Measurements from ENCODE around the gene SAP30L.

The SAP30L gene

GRCh38 chr5:154419236-154419635 lies 26.6 kb upstream of the SAP30L start:
- DNase-seq: no peak

- DNase-seq: peak in 1 of 56 donors; percentile 12
Observed at GRCh38 chr5:154421868-154422267, 23.9 kb upstream of the SAP30L start.

DNA sequence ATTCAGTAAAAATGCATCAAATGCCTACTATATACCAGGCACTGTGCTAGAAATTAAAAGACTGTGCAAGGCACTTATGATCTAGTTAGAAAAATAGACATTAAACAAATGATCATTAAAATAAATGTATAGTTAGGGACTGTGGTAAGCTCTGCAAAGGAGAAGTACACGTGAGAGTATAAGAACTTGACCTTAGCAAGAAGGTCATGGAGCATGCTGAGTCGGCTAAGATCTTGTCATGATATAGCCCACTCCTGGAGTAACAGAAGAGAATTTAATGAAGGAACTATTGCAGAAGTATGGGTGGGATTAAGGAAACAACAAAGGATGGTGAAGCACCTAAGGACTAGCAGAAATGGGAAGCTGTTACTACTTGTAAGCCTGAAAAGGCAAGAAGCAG lies 23.5 kb upstream of the SAP30L start:
- no peak for DNase-seq

GRCh38 chr5:154428208-154428607 lies 17.6 kb upstream of the SAP30L start:
- no peak for DNase-seq

DNA sequence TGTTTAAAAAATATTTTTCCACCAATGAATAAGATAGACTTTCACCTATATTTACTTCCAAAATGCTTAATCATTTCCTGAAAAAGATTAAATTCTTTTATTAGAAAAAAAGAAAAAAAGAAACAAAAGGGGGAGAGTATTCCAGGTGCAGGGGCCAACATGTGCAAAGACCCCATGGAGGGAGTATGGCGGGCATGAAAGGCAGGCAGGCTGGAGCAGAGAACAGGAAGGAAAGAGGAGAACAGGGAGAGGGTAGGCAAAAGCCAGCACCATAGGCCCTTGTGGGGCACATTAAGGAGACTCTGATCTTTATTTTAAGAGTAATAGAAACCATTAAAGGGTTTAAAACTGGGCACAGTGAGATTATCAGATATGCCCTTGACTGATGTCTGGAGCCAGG lies 16.5 kb upstream of the SAP30L start:
- no peak for DNase-seq

DNA sequence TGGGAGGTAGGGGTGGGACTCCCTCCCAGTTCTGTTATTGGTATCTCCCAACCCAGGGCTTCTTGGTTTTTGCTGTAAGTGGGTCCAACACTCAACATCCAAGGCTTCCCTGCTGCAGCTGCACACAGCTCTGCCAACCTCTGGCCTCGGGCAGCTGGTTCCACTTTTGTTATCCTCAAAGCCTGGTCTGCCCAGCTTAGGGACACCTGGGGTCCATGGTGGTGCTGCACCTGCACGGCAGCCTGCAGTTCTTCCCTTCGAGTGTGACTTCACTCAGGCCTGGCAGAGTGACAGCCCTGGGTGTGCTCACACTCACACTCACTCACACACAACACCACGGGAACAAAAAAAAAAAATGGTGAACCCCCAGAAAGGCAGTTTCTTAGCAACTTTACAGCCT lies 15.3 kb upstream of the SAP30L start:
- DNase-seq: no peak

GRCh38 chr5:154430961-154431630 lies 14.7 kb upstream of the SAP30L start:
- DNase-seq: no peak

GRCh38 chr5:154435226-154435625 lies 10.6 kb upstream of the SAP30L start:
- no peak for DNase-seq

- DNase-seq: no peak
Observed at GRCh38 chr5:154437281-154437965, 8.4 kb upstream of the SAP30L start.

DNA sequence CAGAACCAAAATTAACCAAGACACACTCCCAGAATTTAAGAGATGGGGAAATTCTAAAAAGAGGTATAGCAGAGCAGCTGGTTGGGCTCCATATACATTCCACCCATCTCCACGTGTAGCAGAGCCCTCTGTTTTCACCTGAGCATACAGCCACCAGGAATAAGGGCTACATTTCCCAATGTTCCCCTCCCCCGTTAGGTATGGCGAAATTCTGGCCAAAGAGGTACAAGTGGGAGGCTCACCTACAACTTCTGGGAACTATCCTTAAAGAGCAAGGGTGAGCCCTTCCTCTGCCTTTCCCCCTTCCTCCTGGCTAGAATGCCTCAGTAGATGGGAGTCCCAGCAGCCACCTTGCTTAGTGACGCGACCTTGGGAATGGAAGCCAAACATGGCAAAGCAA lies 5.3 kb upstream of the SAP30L start:
- DNase-seq: no peak

DNA sequence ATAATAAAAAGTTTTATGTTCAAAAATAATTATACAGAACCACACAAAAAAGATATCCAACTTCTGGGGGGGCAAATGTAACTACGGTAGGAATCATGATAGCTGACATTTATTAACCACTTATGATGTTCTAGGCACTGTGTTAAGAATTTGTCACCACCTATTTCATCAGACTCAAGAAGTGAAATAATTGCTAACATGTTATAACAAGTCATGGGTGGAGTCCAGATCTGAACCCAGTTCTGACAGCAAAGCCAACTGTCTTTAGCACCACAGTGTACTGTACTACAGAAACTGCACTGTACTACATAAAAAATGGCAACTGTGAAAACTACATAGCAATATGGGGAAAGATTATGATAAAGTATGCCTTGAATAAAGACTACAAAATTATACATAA lies 3.0 kb upstream of the SAP30L start:
- DNase-seq: no peak

DNA sequence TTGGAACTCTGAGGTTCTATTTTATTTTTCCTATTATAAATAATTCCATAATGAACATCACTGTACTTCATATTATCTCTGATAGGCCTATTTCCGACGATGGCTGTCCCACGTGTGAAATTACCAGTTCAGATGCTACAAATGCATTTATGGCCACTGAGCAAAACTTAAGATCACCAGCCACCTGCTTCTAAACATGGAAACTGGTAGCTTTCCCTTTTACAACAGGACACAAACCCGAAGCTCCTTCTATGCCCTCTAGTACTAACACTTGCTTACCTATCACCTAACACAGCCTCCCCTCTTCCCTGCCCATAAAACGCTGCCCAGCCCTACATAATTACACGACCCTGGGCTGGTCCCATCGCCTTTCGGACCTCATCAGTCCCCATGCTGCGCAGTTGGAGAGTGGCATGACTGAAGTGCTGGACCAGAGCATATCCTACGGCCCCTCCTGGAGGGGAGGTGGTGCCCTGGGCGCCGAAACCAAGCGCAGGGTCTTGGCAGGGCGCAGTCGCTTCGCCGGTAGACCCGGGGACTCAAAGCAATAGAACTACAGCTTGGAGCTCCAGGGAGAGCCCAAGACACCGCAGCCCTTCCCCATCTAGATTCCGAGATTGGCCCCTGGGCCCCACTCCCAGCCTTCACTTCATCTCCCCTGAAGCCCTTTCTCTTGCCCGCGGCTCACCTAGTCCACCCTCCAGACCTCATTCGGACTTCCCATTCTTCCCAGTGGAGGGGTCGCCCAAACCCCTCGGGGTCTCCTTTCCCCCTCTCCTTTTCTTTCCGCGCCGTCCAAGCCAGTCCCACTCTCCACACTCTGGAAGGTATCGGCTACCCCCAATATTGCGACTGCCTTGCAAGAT lies 1.0 kb upstream of the SAP30L start:
- DNase-seq: peak in 5 of 56 donors; percentile 20 to 33 (median 25)

- DNase-seq: peak in 47 of 56 donors; percentile 9 to 62 (median 33)
Observed at GRCh38 chr5:154446195-154447088, 645 bp downstream of the SAP30L start.

- DNase-seq: peak in 5 of 56 donors; percentile 9 to 38 (median 34)
Observed at GRCh38 chr5:154447089-154447725, 1.4 kb downstream of the SAP30L start.

- DNase-seq: no peak
Observed at GRCh38 chr5:154449786-154450185, 4.0 kb downstream of the SAP30L start.

DNA sequence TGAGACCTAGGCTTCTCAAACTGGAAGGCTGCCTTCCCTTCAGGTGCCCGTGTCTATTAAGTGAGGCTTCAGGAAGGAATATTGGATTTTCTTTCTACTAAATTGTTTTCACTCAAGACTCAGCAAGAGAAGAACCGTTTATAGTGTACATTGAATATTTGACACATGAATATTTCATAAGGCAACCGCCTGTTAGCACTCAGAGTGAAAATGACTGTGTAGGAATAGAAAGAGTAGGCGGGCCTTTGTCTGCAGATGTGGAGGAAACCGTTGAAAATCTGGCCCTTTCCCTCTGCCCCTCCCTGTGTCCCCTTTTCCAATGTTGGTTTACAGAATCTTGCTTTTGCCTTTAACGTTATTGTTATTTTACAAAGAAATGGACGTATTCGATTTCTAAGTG lies 6.2 kb downstream of the SAP30L start:
- no peak for DNase-seq

DNA sequence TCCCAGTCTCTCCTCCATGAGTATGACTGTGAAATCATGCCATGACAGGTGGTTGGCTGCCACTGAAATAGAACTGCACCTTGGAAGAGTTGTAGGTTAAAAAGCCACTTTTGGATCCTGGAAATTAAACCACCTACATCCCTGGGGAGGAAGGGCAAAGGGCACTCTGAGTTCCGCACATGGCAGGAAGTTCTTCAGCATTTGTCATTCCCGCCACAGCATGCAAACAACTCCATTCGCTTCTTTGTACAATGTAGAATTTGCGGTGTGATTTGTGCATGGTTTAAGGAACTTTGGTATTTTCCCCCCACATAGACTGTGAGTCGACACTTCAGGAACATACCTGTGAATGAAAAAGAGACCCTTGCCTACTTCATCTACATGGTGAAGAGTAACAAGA lies 9.8 kb downstream of the SAP30L start:
- no peak for DNase-seq

DNA sequence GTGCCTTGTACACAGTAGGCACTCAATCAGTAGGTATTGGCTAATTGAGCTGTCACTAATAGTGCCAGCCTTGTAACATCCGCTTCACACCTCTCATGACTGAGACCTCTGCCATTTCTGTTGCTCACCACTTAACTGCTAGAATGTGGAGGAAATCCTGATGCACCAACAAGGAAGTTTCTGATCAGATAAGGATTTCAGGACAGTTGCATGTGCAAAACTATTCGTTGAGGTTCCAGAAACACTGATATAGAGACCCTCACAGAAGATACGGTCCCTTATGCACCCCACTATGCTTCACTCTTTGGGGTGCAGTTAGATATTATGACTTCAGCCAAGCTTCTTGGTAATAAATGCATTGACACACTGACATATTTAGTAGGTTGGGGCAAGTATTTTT lies 10.7 kb downstream of the SAP30L start:
- DNase-seq: no peak

DNA sequence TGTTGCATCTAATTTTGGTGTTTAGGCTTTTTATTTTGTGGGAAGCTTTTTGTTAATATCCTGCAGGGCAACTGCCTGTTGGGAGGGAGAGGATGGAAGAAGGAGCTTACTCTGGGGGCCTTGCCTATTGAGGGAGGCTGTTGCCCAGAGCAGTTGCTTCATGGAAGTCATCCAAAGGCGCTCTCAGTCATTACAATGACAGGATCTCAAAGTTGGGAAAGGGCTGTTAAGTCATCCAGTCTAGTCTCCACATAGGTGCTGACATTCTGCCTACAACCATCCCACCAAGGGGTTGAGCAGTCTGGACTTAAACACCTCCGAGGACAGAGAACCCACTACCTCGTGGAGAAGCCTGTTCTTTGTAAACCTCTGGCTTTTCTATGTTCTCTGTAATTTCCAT lies 13.2 kb downstream of the SAP30L start:
- DNase-seq: no peak

DNA sequence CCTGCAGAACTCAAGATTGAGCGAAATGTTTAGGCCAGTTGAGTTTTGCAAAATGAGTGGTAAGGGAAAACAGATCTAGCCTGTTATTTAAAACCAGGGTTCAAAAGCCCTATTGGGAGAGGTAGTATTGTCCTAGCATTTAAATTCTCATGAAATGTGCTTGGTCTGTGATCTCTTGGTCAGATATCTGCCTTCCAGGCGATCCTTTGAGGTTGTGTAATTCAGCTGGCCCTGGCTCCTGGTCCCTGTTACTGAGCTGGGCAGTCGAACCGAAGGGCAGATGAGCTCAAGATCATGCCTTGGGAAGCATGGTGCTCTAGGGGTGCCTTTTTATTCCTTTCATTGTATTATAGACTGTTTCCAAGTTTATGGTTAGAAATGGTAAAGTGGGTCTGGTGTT lies 14.4 kb downstream of the SAP30L start:
- DNase-seq: no peak

- DNase-seq: no peak
Observed at GRCh38 chr5:154461531-154461930, 15.7 kb downstream of the SAP30L start.
